ENCODE results near the gene FOXI3.
A peak's percentile ranks its signal among the peaks of the same experiment; 100 is the strongest.
"Not testable (repeated sequence)": the region's sequence is repeated elsewhere in the genome, so short reads cannot be mapped to it uniquely, and the experiment has no call there.

The FOXI3 gene

GRCh38 chr2:88451811-88452564, 505 bp downstream of the FOXI3 start:
- H3K4me3 Mint-ChIP-seq: peak overlapping the region; percentile 72
- peaks cover 6% of the 10 kb centered on the region for H3K4me1 Mint-ChIP-seq
- no peaks in the 10 kb centered on the region for H3K36me3 Mint-ChIP-seq
- peak; percentile 51 for ATAC-seq
- H3K27ac Mint-ChIP-seq: no peak overlapping the region
- peaks cover 66% of the 10 kb centered on the region for H3K27me3 Mint-ChIP-seq
- H3K9me3 Mint-ChIP-seq: no peaks in the 10 kb centered on the region

DNA sequence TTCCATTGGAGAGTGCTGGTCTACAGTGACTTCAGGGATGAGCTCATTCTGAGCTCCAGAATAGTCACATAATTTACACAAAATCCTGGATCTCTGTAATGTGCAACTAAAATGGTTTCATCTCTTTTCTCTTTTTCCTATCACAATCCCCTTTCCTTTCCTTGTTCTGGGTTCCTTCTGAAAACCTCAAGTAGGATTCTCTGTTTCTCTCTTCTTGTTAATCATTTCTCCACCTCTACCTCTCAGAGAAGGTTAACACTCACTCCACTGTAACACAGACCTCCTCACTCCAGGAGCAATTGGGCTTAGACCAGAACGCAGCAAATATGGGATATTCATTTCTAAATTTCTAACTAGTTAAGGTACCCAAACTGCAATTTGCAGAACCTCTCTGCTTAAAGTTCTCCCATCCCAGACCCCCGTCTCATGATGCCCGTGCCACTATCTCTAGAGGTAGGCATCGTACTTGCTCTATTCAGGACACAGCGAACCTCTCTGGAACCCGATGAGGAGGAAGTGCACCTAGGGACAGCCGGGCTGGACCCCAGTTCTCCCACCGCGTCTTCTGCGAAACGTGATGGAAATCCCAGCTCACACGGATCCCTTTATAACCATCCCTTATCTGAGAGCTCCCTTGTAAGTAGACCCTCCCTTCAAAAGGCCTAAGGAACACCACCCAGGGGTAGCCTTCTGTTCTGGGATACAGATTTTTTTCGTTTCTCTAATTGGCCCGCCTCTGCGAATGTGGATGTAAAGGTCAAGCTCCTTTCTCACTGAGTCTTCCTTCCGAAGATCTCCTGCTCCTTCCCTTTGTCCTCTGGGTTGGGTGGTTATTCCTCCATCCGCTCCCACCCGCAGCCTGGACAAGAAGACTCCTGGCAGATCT, 1.3 kb downstream of the FOXI3 start:
- Mint-ChIP-seq H3K27me3 (peaks cover 61% of the 10 kb centered on the region), H3K9me3 (no peaks in the 10 kb centered on the region), H3K4me3 (peak overlapping the region; percentile 72), H3K4me1 (peaks cover 6% of the 10 kb centered on the region), H3K27ac (no peak overlapping the region), H3K36me3 (no peaks in the 10 kb centered on the region)
- no peak for ATAC-seq

GRCh38 chr2:88450186-88450585, 2.3 kb downstream of the FOXI3 start:
- no peak for ATAC-seq
- Mint-ChIP-seq H3K9me3 (no peaks in the 10 kb centered on the region), H3K4me3 (no peak overlapping the region), H3K27me3 (peaks cover 57% of the 10 kb centered on the region), H3K36me3 (no peaks in the 10 kb centered on the region), H3K27ac (no peak overlapping the region), H3K4me1 (peaks cover 6% of the 10 kb centered on the region)

- H3K36me3 Mint-ChIP-seq: no peaks in the 10 kb centered on the region
- ATAC-seq: no peak
- H3K27ac Mint-ChIP-seq: no peak overlapping the region
- peaks cover 6% of the 10 kb centered on the region for H3K4me1 Mint-ChIP-seq
- H3K9me3 Mint-ChIP-seq: no peaks in the 10 kb centered on the region
- H3K4me3 Mint-ChIP-seq: no peak overlapping the region
- H3K27me3 Mint-ChIP-seq: peaks cover 55% of the 10 kb centered on the region
Measured at GRCh38 chr2:88448248-88448647, 4.2 kb downstream of the FOXI3 start.

GRCh38 chr2:88443353-88443938, 9.0 kb downstream of the FOXI3 start:
- Mint-ChIP-seq H3K9me3 (no peaks in the 10 kb centered on the region), H3K27me3 (peaks cover 51% of the 10 kb centered on the region), H3K27ac (no peak overlapping the region), H3K4me1 (no peaks in the 10 kb centered on the region), H3K4me3 (no peak overlapping the region), H3K36me3 (no peaks in the 10 kb centered on the region)
- ATAC-seq: no peak

GRCh38 chr2:88442473-88442872, 10.0 kb downstream of the FOXI3 start:
- Mint-ChIP-seq H3K4me3 (no peak overlapping the region), H3K4me1 (no peaks in the 10 kb centered on the region), H3K9me3 (no peaks in the 10 kb centered on the region), H3K27ac (no peak overlapping the region), H3K27me3 (peaks cover 49% of the 10 kb centered on the region), H3K36me3 (no peaks in the 10 kb centered on the region)
- no peak for ATAC-seq

GRCh38 chr2:88442061-88442460, 10.4 kb downstream of the FOXI3 start:
- H3K27me3 Mint-ChIP-seq: peaks cover 51% of the 10 kb centered on the region
- no peak for ATAC-seq
- no peak overlapping the region for H3K4me3 Mint-ChIP-seq
- no peak overlapping the region for H3K27ac Mint-ChIP-seq
- no peaks in the 10 kb centered on the region for H3K9me3 Mint-ChIP-seq
- H3K36me3 Mint-ChIP-seq: no peaks in the 10 kb centered on the region
- no peaks in the 10 kb centered on the region for H3K4me1 Mint-ChIP-seq

- Mint-ChIP-seq H3K27ac (no peak overlapping the region), H3K36me3 (no peaks in the 10 kb centered on the region), H3K27me3 (peaks cover 52% of the 10 kb centered on the region), H3K9me3 (peaks cover 9% of the 10 kb centered on the region), H3K4me3 (no peak overlapping the region), H3K4me1 (no peaks in the 10 kb centered on the region)
- ATAC-seq: no peak
Measured at GRCh38 chr2:88437010-88437409, 15.5 kb downstream of the FOXI3 start.

DNA sequence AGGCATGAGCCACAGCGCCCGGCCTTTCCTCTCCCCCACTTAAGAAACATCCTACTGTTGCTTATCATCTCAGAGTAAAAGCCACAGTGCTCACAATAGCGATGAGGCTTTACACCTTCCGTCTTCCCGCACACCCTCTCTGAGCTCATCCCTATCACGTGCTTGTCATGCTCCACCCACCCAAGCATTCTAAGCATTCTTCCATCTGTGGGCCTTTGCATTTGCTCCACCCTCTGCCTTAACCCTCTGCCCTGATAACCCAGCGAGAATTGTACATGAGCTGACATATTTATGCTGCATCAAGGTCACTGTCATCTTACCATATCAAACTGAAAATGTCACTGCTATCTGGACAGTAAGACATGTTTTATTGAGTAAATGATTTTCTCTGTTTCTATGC, 22.6 kb downstream of the FOXI3 start:
- H3K27me3 Mint-ChIP-seq: peaks cover 8% of the 10 kb centered on the region
- no peak overlapping the region for H3K4me3 Mint-ChIP-seq
- no peak overlapping the region for H3K27ac Mint-ChIP-seq
- H3K36me3 Mint-ChIP-seq: no peaks in the 10 kb centered on the region
- H3K9me3 Mint-ChIP-seq: peaks cover 17% of the 10 kb centered on the region
- H3K4me1 Mint-ChIP-seq: no peaks in the 10 kb centered on the region
- no peak for ATAC-seq

- Mint-ChIP-seq H3K9me3 (peaks cover 2% of the 10 kb centered on the region), H3K36me3 (no peaks in the 10 kb centered on the region), H3K27me3 (peaks cover 32% of the 10 kb centered on the region), H3K4me1 (no peaks in the 10 kb centered on the region), H3K4me3 (no peak overlapping the region), H3K27ac (no peak overlapping the region)
- no peak for ATAC-seq
Measured at GRCh38 chr2:88423733-88424132, 28.8 kb downstream of the FOXI3 start.

DNA sequence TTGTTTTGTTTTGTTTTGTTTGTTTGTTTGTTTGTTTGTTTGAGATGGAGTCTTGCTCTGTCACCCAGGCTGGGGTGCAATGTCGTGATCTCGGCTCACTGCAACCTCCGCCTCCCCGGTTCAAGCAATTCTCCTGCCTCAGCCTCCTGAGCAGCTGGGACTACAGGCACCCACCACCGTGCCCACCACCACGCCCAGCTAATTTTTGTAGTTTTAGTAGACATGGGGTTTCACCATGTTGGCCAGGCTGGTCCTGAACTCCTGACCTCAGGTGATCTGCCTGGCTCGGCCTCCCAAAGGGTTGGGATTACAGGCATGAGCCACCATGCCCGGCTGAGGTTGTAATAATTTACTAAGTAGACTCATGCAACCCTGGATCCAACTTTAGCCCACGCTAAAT, 33.4 kb downstream of the FOXI3 start:
- not testable (repeated sequence) for H3K4me3 Mint-ChIP-seq, H3K36me3 Mint-ChIP-seq, ATAC-seq

GRCh38 chr2:88416016-88416663, 36.4 kb downstream of the FOXI3 start:
- Mint-ChIP-seq H3K4me1 (no peaks in the 10 kb centered on the region), H3K4me3 (no peak overlapping the region), H3K27ac (no peak overlapping the region), H3K27me3 (peaks cover 28% of the 10 kb centered on the region), H3K36me3 (no peaks in the 10 kb centered on the region), H3K9me3 (no peaks in the 10 kb centered on the region)
- no peak for ATAC-seq

More for the DNA sequence above, 33.4 kb downstream of the FOXI3 start:
- H3K27ac Mint-ChIP-seq, H3K4me1 Mint-ChIP-seq, H3K9me3 Mint-ChIP-seq: not testable (repeated sequence)
- H3K27me3 Mint-ChIP-seq: peaks cover 38% of the 10 kb centered on the region

DNA sequence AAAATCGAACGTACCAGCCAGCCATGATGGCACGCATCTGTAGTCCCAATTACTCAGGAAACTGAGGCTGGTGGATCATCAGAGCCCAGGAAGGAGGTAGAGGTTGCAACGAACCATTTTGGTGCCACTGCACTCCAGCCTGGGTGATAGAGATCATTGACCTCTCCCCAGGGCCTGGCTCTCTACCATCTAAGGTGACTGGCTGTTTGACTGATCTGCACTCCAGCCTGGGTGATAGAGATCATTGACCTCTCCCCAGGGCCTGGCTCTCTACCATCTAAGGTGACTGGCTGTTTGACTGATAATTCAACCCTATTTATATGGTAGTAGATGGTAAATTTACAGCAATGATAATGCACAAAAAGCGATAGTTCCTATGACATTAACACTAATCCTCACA, 43.6 kb downstream of the FOXI3 start:
- H3K9me3 Mint-ChIP-seq, H3K4me3 Mint-ChIP-seq, H3K27ac Mint-ChIP-seq, H3K4me1 Mint-ChIP-seq, H3K36me3 Mint-ChIP-seq, H3K27me3 Mint-ChIP-seq, ATAC-seq: not testable (repeated sequence)

DNA sequence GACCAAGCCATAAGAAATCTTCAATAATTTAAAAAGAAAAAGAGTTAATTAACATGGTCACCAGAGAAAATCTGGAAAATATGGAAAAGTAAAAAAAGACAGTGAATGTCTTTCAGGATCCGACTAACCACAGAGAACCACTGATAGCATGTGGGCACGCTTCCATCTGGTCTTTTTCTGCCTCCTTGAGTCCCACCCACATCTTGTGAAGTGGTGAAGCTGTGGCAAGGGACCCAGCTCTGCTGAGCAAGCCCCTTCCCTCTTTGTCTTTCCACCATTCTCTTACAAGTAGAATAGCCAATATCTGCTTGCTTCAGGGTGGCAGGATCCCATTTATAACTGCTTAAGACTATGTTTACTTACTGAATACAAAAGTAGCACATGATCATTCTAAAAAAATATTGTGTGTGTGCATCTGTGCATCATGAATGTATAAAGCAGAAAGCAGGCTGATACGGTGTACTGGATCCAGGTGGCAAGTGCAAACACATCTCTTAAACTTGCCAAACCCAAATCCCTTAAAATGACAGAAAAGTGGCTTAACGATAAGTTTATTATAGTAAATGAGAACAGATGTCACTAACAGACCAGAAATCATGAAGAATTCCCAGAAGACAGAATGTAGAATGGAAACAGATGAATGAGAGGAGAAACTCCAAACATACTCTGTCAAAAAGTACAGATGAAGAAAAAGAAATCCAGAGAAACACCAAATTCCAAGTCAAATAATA, 52.3 kb downstream of the FOXI3 start:
- no peaks in the 10 kb centered on the region for H3K36me3 Mint-ChIP-seq
- H3K27me3 Mint-ChIP-seq: peaks cover 27% of the 10 kb centered on the region
- ATAC-seq: no peak
- H3K4me3 Mint-ChIP-seq: no peak overlapping the region
- H3K27ac Mint-ChIP-seq: no peak overlapping the region
- H3K4me1 Mint-ChIP-seq: no peaks in the 10 kb centered on the region
- no peaks in the 10 kb centered on the region for H3K9me3 Mint-ChIP-seq

DNA sequence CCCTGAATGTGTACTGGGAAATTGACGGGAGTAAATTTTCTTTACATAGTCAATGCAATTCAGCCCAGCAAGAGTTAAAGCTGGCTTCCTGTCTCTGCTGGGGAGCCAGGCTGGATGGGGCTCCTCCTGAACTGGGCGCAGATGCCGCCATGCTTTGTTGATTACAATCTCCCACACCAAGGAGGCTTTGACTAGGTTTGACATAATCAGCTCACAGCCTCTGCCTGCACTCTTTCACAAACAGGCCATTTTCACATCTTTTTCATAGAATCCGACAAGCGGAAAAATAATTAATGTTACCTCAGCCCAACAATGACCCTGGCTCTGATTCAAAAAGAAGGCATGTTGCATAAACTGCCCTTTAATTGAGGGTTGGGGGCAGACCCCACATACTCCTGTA, 54.3 kb downstream of the FOXI3 start:
- ATAC-seq: no peak
- Mint-ChIP-seq H3K27me3 (peaks cover 17% of the 10 kb centered on the region), H3K4me1 (no peaks in the 10 kb centered on the region), H3K36me3 (no peaks in the 10 kb centered on the region), H3K4me3 (no peak overlapping the region), H3K27ac (no peak overlapping the region), H3K9me3 (no peaks in the 10 kb centered on the region)
